ENCODE results near the gene TNNC2. TPM values are rescaled to one million over a fixed set of nuclear protein-coding genes. Genes with fewer than 3 reads are reported as not detected.

TNNC2 gene
- total and polyA plus RNA-seq, 2 of the 13 experiments (the other 11 are each of a cell fraction or from before 2014, with no cell fraction given), result 1.8 to 4.7 TPM

DNA sequence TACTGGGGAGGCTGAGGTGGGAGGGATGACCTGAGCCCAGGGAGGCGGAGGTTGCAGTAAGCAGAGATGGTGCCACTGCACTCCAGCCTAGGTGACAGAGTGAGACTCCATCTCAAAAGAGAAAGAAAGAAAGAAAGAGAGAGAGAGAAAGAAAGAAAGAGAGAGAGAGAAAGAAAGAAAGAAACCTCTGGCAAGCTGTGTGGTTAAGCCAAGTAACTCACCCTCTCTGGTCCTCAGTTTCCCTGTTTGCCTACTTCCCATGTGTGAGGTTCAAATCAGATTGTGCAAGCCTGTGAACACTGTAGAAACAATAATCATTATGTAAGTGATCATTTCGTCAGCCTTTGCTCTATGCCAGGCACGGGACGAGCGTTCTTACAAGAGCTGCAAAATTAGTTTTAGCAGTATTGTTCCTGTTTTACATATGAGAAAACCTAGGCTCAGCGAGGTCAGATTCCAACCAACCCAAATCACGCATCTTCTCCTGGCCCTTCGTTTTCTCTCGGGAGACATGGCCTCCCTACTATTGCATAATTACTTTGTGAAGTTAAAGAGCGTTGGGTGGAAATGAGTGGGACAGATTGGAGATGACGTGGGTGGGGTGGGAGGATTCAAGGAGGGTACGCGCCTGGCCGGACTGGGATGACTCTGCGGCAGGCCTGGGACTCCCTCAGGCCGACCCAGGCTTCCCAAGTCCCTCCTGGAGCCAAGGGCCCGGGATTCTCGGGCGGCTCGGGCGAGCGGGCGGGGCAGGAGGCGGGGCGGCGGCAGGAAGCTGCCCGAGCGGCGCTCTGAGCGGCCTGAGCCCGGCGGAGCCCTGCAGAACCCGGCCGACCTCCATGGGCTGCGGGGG, 6.1 kb upstream of the TNNC2 start, which contains the start of gene SNX21 (continued):
- TF ChIP-seq RFXANK (CRISPR knock-in tag; IDR thresholded peaks at IDR 0.05) (no peak; the same call in 1 of the 2 replicates), ZNF136 (CRISPR knock-in tag; IDR thresholded peaks at IDR 0.05; ENCODE audit: low read depth) (peak; percentile 90; the same call in 1 of the 2 replicates), ZNF737 (CRISPR knock-in tag; IDR thresholded peaks at IDR 0.05; ENCODE audit: borderline replicate concordance) (0 out of 2 replicates have a peak, but pooled peaks have one; percentile 33), POLR2AphosphoS2 (IDR thresholded peaks at IDR 0.05; ENCODE audit: low read depth, low read length) (no peak), ZNF607 (CRISPR knock-in tag; IDR thresholded peaks at IDR 0.05; ENCODE audit: borderline replicate concordance) (no peak; the same call in 1 of the 2 replicates), ZSCAN29 (CRISPR knock-in tag; conservative IDR thresholded peaks at IDR 0.05) (peak; percentile 94), CCDC6 (CRISPR knock-in tag; IDR thresholded peaks at IDR 0.05) (peak; percentile 74; the same call in 1 of the 2 replicates), RORA (CRISPR knock-in tag; IDR thresholded peaks at IDR 0.05) (no peak), ZNF253 (CRISPR knock-in tag; IDR thresholded peaks at IDR 0.05; ENCODE audit: borderline replicate concordance) (no peak), ASH2L (IDR thresholded peaks at IDR 0.05; ENCODE audit: insufficient read length, low read depth, low read length) (peak; percentile 68), KLF12 (CRISPR knock-in tag; IDR thresholded peaks at IDR 0.05; ENCODE audit: borderline replicate concordance) (no peak; the same call in 1 of the 2 replicates), ZFP62 (CRISPR knock-in tag; IDR thresholded peaks at IDR 0.05) (no peak), NFKBIZ (CRISPR knock-in tag; IDR thresholded peaks at IDR 0.05) (no peak; the same call in 1 of the 2 replicates), GATAD2A (CRISPR knock-in tag; IDR thresholded peaks at IDR 0.05) (peak; percentile 62; the same call in 1 of the 2 replicates)
- TF ChIP-seq, protein P1, sequence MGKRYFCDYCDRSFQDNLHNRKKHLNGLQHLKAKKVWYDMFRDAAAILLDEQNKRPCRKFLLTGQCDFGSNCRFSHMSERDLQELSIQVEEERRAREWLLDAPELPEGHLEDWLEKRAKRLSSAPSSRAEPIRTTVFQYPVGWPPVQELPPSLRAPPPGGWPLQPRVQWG (CRISPR knock-in tag; IDR thresholded peaks at IDR 0.05; ENCODE audit: borderline replicate concordance, low read depth), result no peak
- TF ChIP-seq, protein P2, sequence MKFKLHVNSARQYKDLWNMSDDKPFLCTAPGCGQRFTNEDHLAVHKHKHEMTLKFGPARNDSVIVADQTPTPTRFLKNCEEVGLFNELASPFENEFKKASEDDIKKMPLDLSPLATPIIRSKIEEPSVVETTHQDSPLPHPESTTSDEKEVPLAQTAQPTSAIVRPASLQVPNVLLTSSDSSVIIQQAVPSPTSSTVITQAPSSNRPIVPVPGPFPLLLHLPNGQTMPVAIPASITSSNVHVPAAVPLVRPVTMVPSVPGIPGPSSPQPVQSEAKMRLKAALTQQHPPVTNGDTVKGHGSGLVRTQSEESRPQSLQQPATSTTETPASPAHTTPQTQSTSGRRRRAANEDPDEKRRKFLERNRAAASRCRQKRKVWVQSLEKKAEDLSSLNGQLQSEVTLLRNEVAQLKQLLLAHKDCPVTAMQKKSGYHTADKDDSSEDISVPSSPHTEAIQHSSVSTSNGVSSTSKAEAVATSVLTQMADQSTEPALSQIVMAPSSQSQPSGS (CRISPR knock-in tag; IDR thresholded peaks at IDR 0.05), result peak; percentile 67
- TF ChIP-seq, protein P3, sequence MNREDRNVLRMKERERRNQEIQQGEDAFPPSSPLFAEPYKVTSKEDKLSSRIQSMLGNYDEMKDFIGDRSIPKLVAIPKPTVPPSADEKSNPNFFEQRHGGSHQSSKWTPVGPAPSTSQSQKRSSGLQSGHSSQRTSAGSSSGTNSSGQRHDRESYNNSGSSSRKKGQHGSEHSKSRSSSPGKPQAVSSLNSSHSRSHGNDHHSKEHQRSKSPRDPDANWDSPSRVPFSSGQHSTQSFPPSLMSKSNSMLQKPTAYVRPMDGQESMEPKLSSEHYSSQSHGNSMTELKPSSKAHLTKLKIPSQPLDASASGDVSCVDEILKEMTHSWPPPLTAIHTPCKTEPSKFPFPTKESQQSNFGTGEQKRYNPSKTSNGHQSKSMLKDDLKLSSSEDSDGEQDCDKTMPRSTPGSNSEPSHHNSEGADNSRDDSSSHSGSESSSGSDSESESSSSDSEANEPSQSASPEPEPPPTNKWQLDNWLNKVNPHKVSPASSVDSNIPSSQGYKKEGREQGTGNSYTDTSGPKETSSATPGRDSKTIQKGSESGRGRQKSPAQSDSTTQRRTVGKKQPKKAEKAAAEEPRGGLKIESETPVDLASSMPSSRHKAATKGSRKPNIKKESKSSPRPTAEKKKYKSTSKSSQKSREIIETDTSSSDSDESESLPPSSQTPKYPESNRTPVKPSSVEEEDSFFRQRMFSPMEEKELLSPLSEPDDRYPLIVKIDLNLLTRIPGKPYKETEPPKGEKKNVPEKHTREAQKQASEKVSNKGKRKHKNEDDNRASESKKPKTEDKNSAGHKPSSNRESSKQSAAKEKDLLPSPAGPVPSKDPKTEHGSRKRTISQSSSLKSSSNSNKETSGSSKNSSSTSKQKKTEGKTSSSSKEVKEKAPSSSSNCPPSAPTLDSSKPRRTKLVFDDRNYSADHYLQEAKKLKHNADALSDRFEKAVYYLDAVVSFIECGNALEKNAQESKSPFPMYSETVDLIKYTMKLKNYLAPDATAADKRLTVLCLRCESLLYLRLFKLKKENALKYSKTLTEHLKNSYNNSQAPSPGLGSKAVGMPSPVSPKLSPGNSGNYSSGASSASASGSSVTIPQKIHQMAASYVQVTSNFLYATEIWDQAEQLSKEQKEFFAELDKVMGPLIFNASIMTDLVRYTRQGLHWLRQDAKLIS (CRISPR knock-in tag; IDR thresholded peaks at IDR 0.05), result 0 out of 2 replicates have a peak, but pooled peaks have one; percentile 8
- TF ChIP-seq, protein P4, sequence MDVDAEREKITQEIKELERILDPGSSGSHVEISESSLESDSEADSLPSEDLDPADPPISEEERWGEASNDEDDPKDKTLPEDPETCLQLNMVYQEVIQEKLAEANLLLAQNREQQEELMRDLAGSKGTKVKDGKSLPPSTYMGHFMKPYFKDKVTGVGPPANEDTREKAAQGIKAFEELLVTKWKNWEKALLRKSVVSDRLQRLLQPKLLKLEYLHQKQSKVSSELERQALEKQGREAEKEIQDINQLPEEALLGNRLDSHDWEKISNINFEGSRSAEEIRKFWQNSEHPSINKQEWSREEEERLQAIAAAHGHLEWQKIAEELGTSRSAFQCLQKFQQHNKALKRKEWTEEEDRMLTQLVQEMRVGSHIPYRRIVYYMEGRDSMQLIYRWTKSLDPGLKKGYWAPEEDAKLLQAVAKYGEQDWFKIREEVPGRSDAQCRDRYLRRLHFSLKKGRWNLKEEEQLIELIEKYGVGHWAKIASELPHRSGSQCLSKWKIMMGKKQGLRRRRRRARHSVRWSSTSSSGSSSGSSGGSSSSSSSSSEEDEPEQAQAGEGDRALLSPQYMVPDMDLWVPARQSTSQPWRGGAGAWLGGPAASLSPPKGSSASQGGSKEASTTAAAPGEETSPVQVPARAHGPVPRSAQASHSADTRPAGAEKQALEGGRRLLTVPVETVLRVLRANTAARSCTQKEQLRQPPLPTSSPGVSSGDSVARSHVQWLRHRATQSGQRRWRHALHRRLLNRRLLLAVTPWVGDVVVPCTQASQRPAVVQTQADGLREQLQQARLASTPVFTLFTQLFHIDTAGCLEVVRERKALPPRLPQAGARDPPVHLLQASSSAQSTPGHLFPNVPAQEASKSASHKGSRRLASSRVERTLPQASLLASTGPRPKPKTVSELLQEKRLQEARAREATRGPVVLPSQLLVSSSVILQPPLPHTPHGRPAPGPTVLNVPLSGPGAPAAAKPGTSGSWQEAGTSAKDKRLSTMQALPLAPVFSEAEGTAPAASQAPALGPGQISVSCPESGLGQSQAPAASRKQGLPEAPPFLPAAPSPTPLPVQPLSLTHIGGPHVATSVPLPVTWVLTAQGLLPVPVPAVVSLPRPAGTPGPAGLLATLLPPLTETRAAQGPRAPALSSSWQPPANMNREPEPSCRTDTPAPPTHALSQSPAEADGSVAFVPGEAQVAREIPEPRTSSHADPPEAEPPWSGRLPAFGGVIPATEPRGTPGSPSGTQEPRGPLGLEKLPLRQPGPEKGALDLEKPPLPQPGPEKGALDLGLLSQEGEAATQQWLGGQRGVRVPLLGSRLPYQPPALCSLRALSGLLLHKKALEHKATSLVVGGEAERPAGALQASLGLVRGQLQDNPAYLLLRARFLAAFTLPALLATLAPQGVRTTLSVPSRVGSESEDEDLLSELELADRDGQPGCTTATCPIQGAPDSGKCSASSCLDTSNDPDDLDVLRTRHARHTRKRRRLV (CRISPR knock-in tag; IDR thresholded peaks at IDR 0.05), result peak; percentile 61; the same call in 1 of the 2 replicates
